GM10248 (cell line): ENCODE measurements around the gene UPK1A.

Experiments
- CTCF ChIA-PET: fragments of 300-600 bp; sonication (Branson Sonifier 250); formaldehyde crosslinking; extraction: SDS; loops from one replicate; lab custom pipeline; 2021; ENCODE audit warnings: antibody characterized with exemption; lab: Yijun Ruan, JAX
- POLR2A ChIA-PET: fragments of 350-650 bp; sonication (Branson Sonifier 250); formaldehyde crosslinking; extraction: SDS; loops from one replicate; lab custom pipeline; 2020; ENCODE audit warnings: antibody characterized with exemption; lab: Yijun Ruan, JAX
- DNase-seq: peaks from one replicate; pipeline ENCODE4 v3.0.0; 2012; ENCODE audit errors: extremely low spot score
- TF ChIP-seq, protein P1 (sequence below): IDR thresholded peaks from 2 replicates; pipeline ENCODE4 v1.5.1; 2012; ENCODE audit warnings: mild to moderate bottlenecking, low read depth; ENCODE audit errors: extremely low read depth, missing control alignments, control extremely low read depth

Gene UPK1A

DNA sequence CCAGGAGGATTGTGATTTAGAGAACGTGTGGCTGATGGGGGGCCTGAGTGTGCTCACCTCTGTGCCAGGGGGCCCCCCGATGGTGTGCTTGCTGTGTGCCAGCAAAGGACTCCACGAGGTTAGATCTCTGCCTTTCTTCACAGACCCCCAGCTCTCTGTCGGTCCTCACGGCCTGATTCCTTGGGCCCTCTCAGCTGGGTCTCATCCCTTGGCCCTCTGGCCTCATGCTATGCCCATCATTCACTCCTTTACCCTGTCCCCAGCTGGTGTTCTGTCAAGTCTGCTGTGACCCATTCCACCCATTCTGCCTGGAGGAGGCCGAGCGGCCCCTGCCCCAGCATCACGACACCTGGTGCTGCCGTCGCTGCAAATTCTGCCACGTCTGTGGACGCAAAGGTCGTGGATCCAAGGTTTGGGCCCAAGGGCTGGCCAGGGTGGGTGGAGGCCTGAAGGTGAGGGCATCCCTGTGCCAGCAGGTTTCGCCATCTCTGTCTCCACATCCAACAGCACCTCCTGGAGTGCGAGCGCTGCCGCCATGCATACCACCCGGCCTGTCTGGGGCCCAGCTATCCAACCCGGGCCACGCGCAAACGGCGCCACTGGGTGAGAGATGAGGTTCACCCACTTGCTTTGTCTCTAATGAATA, 59.0 kb downstream of the UPK1A start:
- DNase-seq = no peak
- ChIA-PET POLR2A (interaction anchor here (1.8 to 4.3 kb wide), 2 partner anchors 15 to 28 kb away, joined by 4 to 20 read pairs; no protein-coding TSS in a partner anchor), CTCF (interaction anchor here (3.0 kb wide), 1 partner anchor 10 kb away, joined by 20 read pairs; no protein-coding TSS in a partner anchor)
- TF ChIP-seq, protein P1, sequence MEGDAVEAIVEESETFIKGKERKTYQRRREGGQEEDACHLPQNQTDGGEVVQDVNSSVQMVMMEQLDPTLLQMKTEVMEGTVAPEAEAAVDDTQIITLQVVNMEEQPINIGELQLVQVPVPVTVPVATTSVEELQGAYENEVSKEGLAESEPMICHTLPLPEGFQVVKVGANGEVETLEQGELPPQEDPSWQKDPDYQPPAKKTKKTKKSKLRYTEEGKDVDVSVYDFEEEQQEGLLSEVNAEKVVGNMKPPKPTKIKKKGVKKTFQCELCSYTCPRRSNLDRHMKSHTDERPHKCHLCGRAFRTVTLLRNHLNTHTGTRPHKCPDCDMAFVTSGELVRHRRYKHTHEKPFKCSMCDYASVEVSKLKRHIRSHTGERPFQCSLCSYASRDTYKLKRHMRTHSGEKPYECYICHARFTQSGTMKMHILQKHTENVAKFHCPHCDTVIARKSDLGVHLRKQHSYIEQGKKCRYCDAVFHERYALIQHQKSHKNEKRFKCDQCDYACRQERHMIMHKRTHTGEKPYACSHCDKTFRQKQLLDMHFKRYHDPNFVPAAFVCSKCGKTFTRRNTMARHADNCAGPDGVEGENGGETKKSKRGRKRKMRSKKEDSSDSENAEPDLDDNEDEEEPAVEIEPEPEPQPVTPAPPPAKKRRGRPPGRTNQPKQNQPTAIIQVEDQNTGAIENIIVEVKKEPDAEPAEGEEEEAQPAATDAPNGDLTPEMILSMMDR = no peak

DNA sequence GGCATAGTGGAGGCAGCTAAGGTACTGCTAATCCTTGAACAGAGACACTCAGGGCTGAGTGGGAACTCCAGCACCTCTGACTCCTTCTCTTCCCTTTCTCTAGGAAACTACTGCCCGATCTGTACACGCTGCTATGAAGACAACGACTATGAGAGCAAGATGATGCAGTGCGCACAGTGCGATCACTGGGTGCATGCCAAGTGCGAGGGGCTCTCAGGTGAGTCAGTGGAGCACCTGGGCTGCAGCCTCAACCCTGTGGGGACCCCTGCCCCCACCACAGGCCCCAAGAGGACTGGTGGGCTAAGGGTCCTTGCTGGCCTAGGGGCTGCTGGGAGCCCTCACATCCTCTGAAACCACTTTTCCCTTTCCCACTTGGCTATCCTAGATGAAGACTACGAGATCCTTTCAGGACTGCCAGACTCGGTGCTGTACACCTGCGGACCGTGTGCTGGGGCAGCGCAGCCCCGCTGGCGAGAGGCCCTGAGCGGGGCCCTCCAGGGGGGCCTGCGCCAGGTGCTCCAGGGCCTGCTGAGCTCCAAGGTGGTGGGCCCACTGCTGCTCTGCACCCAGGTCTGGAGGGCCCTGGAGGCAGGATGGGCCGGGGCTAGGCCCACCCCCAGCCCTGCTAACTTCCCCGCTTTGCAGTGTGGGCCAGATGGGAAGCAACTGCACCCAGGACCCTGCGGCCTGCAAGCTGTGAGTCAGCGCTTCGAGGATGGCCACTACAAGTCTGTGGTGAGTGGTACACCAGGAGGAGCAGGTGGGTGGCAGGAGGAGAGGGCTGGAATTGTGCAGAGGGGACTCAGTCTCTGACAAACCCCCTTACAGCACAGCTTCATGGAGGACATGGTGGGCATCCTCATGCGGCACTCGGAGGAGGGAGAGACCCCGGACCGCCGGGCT, 61.0 kb downstream of the UPK1A start:
- CTCF ChIA-PET = interaction anchor here (0.8 to 1.5 kb wide), 5 partner anchors 10 to 70 kb away, joined by 3 to 5 read pairs (median 3); partner anchors contain the start of gene IGFLR1

More for the DNA sequence above, 61.0 kb downstream of the UPK1A start:
- no peak for DNase-seq
- TF ChIP-seq, protein P1 = no peak
- POLR2A ChIA-PET = interaction anchor here (0.5 to 4.3 kb wide), 3 partner anchors 10 to 393 kb away, joined by 3 to 20 read pairs (median 5); no protein-coding TSS in a partner anchor
